Ishikawa (cell line): ENCODE data around the gene NDFIP2.

Source experiments
- CEBPB ChIP-seq: IDR thresholded peaks from 2 replicates; pipeline ENCODE4 v1.6.1; 2012
- CREB1 ChIP-seq: IDR thresholded peaks from 2 replicates; pipeline ENCODE4 v1.6.1; 2012; ENCODE audit warnings: low read depth
- EGR1 ChIP-seq: IDR thresholded peaks from 2 replicates; pipeline ENCODE4 v1.6.1; 2012
- EP300 ChIP-seq: IDR thresholded peaks from 2 replicates; pipeline ENCODE4 v1.6.1; 2012; ENCODE audit warnings: borderline replicate concordance
- FOXM1 ChIP-seq: IDR thresholded peaks from 2 replicates; pipeline ENCODE4 v1.6.1; 2012; ENCODE audit warnings: low read depth, borderline replicate concordance
- MAX ChIP-seq: IDR thresholded peaks from 2 replicates; pipeline ENCODE4 v1.6.1; 2012
- NFIC ChIP-seq: IDR thresholded peaks from 2 replicates; pipeline ENCODE4 v1.6.1; 2012
- RAD21 ChIP-seq: IDR thresholded peaks from 2 replicates; pipeline ENCODE4 v1.6.1; 2012; ENCODE audit warnings: low read depth
- REST ChIP-seq: IDR thresholded peaks from 2 replicates; pipeline ENCODE4 v1.6.1; 2012; ENCODE audit warnings: low read depth, mild to moderate bottlenecking
- TAF1 ChIP-seq: IDR thresholded peaks from 2 replicates; pipeline ENCODE4 v1.6.1; 2012; ENCODE audit warnings: low read depth, mild to moderate bottlenecking
- TCF12 ChIP-seq: IDR thresholded peaks from 2 replicates; pipeline ENCODE4 v1.6.1; 2012; ENCODE audit warnings: low read depth
- TEAD4 ChIP-seq: IDR thresholded peaks from 2 replicates; pipeline ENCODE4 v1.6.1; 2012
- USF1 ChIP-seq: IDR thresholded peaks from 2 replicates; pipeline ENCODE4 v1.6.1; 2012
- YY1 ChIP-seq: IDR thresholded peaks from 2 replicates; pipeline ENCODE4 v1.6.1; 2012; ENCODE audit warnings: low read depth
- ZBTB7A ChIP-seq: IDR thresholded peaks from 2 replicates; pipeline ENCODE4 v1.6.1; 2012; ENCODE audit warnings: low read depth

NDFIP2 gene

GRCh38 chr13:79529817-79530216 lies 48.9 kb downstream of the NDFIP2 start:
- TF ChIP-seq MAX (no peak), TEAD4 (no peak), TCF12 (no peak), EP300 (no peak)

GRCh38 chr13:79530270-79530669 lies 49.3 kb downstream of the NDFIP2 start:
- no peak for TF ChIP-seq RAD21

GRCh38 chr13:79531542-79532254 lies 50.7 kb downstream of the NDFIP2 start:
- TF ChIP-seq CEBPB (no peak), YY1 (no peak), REST (no peak), TCF12 (no peak), CREB1 (no peak), RAD21 (no peak), TEAD4 (no peak), USF1 (no peak), TAF1 (no peak), MAX (no peak), EP300 (no peak), NFIC (no peak), EGR1 (no peak), ZBTB7A (no peak), FOXM1 (no peak)

GRCh38 chr13:79532576-79532975 lies 51.6 kb downstream of the NDFIP2 start:
- TF ChIP-seq TEAD4 (no peak), YY1 (no peak), EP300 (no peak), ZBTB7A (no peak)

- TF ChIP-seq CREB1 (no peak), YY1 (no peak), CEBPB (no peak), REST (no peak), ZBTB7A (no peak), MAX (no peak), TEAD4 (no peak), EGR1 (no peak)
Measured at GRCh38 chr13:79533781-79534400, 52.9 kb downstream of the NDFIP2 start.

GRCh38 chr13:79534596-79534995 lies 53.6 kb downstream of the NDFIP2 start:
- TF ChIP-seq EP300 (no peak), FOXM1 (no peak), NFIC (no peak), ZBTB7A (no peak), CREB1 (no peak), CEBPB (no peak), TCF12 (no peak), YY1 (no peak), EGR1 (no peak), REST (no peak), RAD21 (no peak), USF1 (no peak), TEAD4 (no peak), TAF1 (no peak), MAX (no peak)
